ENCODE results near the gene TCP11.

GRCh38 chr6:35120746-35121145 is 20.4 kb downstream of the TCP11 start:
- TF ChIP-seq, protein P1, sequence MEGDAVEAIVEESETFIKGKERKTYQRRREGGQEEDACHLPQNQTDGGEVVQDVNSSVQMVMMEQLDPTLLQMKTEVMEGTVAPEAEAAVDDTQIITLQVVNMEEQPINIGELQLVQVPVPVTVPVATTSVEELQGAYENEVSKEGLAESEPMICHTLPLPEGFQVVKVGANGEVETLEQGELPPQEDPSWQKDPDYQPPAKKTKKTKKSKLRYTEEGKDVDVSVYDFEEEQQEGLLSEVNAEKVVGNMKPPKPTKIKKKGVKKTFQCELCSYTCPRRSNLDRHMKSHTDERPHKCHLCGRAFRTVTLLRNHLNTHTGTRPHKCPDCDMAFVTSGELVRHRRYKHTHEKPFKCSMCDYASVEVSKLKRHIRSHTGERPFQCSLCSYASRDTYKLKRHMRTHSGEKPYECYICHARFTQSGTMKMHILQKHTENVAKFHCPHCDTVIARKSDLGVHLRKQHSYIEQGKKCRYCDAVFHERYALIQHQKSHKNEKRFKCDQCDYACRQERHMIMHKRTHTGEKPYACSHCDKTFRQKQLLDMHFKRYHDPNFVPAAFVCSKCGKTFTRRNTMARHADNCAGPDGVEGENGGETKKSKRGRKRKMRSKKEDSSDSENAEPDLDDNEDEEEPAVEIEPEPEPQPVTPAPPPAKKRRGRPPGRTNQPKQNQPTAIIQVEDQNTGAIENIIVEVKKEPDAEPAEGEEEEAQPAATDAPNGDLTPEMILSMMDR (IDR thresholded peaks at IDR 0.05) = no peak
- TF ChIP-seq POLR2A (IDR thresholded peaks at IDR 0.05) = no peak
